Left cardiac atrium (tissue), 2 donors: ENCODE results near the gene HELT. TPM values are rescaled to one million over a fixed set of nuclear protein-coding genes. Genes with fewer than 3 reads are reported as not detected.

ENCODE experiments used
- total RNA-seq, 2 donors: library from RNA; stranded (reverse); fragmentation: NEBNext Ultra II Directional; extraction: Animal tissue kit (Norgen Biotek cat#: 25700); gene quantifications; one replicate each; pipeline ENCODE4 v1.2.1, GENCODE V29; 2021
- donor health status: DM: no; HTN: yes; CAD: no; lungs with severe emphysema.
- donor health status: DM: yes; HTN: yes; CAD: no.

HELT gene
- total RNA-seq, 2 donors from 2014 or later: not detected

Other genes starting within 250 kb of the HELT start
- gene ACSL1, start 192.5 kb upstream of the HELT start, total RNA-seq: 100 to 1,000 TPM; 297 to 380 TPM
- gene SLC25A4, start 124.8 kb downstream of the HELT start, total RNA-seq: 1,000 to 10,000 TPM; 1,198 to 1,507 TPM
- 10 to 100 TPM; 16.8 to 25.9 TPM for gene CFAP97, start 185.5 kb downstream of the HELT start, total RNA-seq
- 10 to 100 TPM; 15.4 to 16.6 TPM for gene SNX25, start 191.1 kb downstream of the HELT start, total RNA-seq